Colonic mucosa (tissue), 4 donors: ENCODE measurements around the gene TSPYL4. TPM values are rescaled to one million over a fixed set of nuclear protein-coding genes. Genes with fewer than 3 reads are reported as not detected.
A peak's percentile ranks its signal among the peaks of the same experiment; 100 is the strongest.

Source experiments
- DNase-seq: peaks from one replicate; pipeline ENCODE4 v3.0.0-alpha.2; 2020
- H3K27ac ChIP-seq: fragments of 200-600 bp; one replicate; pipeline ENCODE4 v1.8.0; 2021
- H3K27me3 ChIP-seq: fragments of 200-600 bp; one replicate; pipeline ENCODE4 v1.8.0; 2021
- H3K36me3 ChIP-seq: fragments of 200-600 bp; one replicate; pipeline ENCODE4 v1.8.0; 2021
- H3K4me1 ChIP-seq: fragments of 200-600 bp; one replicate; pipeline ENCODE4 v1.8.0; 2021; ENCODE audit warnings: mild to moderate bottlenecking
- H3K4me3 ChIP-seq: fragments of 200-600 bp; one replicate; pipeline ENCODE4 v1.8.0; 2021
- H3K9ac ChIP-seq, 2 donors: one replicate each; pipeline ENCODE4 v1.7.0; 2013; ENCODE audit warnings: control low read depth in 2 of 2, low read depth in 2 of 2, low read length in 2 of 2
- H3K9me3 ChIP-seq: fragments of 200-600 bp; one replicate; pipeline ENCODE4 v1.8.0; 2021
- intact Hi-C: fragments of 100-400 bp; cut with DNase I; formaldehyde crosslinking; loops from one replicate; pipeline ENCODE4 v1.14.1; 2022
- total RNA-seq, 2 donors: library from RNA; stranded (reverse); fragmentation: NEBNext Ultra II Directional in 1 of 2; extraction: Animal tissue kit (Norgen Biotek cat#: 25700) in 1 of 2; gene quantifications; one replicate each; pipeline ENCODE4 v1.2.1, GENCODE V29; 2021
- TF ChIP-seq, protein P1 (sequence below): fragments of 200-600 bp; IDR thresholded peaks from one replicate; pipeline ENCODE4 v1.8.0; 2022; ENCODE audit warnings: antibody characterized with exemption, mild to moderate bottlenecking
- donor health status: healthy.
- donor health status: DM: no; HTN: no; CAD: no.
- donor health status: DM: no; HTN: no; CAD: no.

The TSPYL4 gene
- total RNA-seq, 2 donors from 2014 or later, result 7.0 to 8.3 TPM

DNA sequence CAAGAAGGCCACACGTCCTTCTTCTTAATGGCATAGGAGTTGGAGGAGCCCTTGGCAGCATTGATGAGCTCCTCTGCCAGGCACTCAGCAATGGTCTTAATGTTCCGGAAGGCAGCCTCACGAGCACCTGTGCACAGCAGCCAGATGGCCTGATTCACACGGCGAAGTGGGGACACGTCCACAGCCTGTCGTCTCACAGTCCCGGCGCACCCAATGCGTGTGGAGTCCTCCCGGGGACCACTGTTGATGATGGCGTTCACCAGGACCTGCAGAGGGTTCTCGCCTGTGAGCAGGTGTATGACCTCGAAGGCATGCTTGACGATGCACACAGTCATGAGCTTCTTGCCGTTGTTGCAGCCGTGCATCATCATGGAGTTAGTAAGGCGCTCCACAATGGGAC, 4.6 kb upstream of the TSPYL4 start:
- Histone ChIP-seq H3K36me3 (no peaks in the 10 kb centered on the region), H3K4me3 (no peak overlapping the region), H3K9ac (no peak overlapping the region), H3K27ac (no peak overlapping the region), H3K9me3 (no peaks in the 10 kb centered on the region), H3K27me3 (no peaks in the 10 kb centered on the region), H3K4me1 (no peaks in the 10 kb centered on the region)
- DNase-seq, result no peak
- TF ChIP-seq, protein P1, sequence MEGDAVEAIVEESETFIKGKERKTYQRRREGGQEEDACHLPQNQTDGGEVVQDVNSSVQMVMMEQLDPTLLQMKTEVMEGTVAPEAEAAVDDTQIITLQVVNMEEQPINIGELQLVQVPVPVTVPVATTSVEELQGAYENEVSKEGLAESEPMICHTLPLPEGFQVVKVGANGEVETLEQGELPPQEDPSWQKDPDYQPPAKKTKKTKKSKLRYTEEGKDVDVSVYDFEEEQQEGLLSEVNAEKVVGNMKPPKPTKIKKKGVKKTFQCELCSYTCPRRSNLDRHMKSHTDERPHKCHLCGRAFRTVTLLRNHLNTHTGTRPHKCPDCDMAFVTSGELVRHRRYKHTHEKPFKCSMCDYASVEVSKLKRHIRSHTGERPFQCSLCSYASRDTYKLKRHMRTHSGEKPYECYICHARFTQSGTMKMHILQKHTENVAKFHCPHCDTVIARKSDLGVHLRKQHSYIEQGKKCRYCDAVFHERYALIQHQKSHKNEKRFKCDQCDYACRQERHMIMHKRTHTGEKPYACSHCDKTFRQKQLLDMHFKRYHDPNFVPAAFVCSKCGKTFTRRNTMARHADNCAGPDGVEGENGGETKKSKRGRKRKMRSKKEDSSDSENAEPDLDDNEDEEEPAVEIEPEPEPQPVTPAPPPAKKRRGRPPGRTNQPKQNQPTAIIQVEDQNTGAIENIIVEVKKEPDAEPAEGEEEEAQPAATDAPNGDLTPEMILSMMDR, result no peak
- intact Hi-C loops, result no loop called here

DNA sequence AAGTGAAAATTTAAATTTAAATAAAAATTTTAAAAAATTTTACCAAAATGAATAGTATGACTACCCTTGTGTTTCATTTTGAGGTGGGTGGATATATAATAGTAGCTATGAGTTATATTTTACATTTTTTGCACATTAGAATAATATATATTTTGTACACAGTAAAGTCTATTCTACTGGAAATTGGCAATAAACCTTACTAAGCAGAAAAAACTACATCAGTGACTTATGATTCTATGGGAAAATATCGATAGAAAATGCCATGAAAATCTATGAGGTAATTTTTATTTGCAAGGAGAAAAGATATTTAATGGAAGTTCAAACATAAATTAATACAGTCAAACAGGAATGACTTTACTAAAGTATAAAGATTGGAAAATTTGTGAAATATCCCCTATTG, 2.8 kb upstream of the TSPYL4 start:
- H3K4me1 ChIP-seq, result peaks cover 3% of the 10 kb centered on the region
- no peaks in the 10 kb centered on the region for H3K9me3 ChIP-seq
- no peaks in the 10 kb centered on the region for H3K36me3 ChIP-seq
- no peaks in the 10 kb centered on the region for H3K27me3 ChIP-seq
- H3K9ac ChIP-seq, result no peak overlapping the region
- TF ChIP-seq, protein P1, result no peak
- no peak for DNase-seq
- H3K27ac ChIP-seq, result no peak overlapping the region
- H3K4me3 ChIP-seq, result no peak overlapping the region
- intact Hi-C loops, result no loop called here

DNA sequence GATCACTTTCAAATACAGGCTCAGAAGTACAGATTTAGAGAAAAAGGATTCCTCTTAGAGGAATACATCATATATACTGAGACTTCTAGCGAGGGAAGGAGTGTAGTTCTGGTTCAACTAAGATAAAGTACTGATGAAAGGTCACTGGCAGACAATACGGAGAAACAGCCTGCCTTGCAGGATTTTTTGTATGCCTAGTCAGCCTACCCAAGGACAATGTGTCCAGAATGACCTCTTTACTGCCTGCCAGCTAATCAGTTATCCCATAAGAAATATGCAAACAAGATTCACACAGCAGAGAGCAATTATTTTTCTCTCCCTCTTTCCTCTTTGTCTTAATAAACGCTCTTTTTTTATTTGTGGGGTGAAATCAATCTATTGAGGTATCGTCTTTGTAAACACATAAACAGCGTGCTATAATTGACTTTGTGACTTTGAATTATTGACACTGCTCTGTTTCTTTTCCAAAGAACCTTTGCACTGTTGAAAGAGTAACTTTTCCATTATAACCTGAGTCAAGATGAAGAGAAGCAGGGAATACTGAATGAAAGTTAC, 1.4 kb upstream of the TSPYL4 start:
- intact Hi-C loops, result no loop called here
- DNase-seq, result no peak

DNA sequence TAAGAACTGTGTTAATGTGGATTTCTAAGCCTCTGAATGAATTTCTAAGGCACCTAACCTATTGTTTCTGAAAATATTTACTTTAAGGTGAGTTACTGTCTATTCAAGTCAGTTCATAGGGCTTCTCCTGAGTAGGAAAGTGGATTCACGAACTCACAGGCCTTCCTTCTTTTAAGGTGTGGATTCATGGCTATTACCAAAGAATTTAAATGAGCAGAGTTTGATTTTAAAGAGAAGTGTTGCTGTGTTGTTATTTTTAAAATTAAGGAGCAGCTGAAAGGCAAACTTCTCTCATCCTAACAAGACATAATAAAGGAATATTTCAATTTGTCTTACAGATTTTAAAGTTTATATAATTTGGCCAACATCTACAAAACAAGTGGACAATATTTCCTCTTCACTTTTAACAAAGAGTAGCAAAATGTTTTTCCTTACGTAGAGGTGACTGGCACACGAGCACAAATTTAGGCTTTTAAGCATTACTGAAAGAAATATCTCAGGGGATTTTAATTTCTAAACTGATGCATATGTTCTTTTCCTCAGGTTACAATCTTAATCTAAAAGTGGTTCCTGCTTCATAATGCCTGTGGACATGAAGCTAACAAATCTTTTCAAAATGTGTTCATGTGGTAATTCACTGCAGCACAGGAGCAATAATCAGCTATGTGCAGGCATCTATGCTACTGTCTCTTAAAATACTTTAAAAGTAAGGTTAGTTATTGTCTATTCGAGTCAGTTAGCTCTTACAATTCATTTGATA, 602 bp upstream of the TSPYL4 start:
- H3K27ac ChIP-seq, result peak overlapping the region; percentile 63
- intact Hi-C loops, result no loop called here
- DNase-seq, result no peak
- TF ChIP-seq, protein P1, result no peak
- peak overlapping the region; percentile 81 for H3K4me3 ChIP-seq
- H3K36me3 ChIP-seq, result no peaks in the 10 kb centered on the region
- no peaks in the 10 kb centered on the region for H3K9me3 ChIP-seq
- H3K27me3 ChIP-seq, result no peaks in the 10 kb centered on the region
- H3K4me1 ChIP-seq, result peaks cover 3% of the 10 kb centered on the region
- peak overlapping the region; percentile 44 to 90 for H3K9ac ChIP-seq

More for the DNA sequence above, 1.4 kb upstream of the TSPYL4 start:
- H3K27ac ChIP-seq, result no peak overlapping the region
- H3K9me3 ChIP-seq, result no peaks in the 10 kb centered on the region
- TF ChIP-seq, protein P1, result no peak
- H3K4me1 ChIP-seq, result peaks cover 3% of the 10 kb centered on the region
- no peak overlapping the region for H3K4me3 ChIP-seq
- H3K36me3 ChIP-seq, result no peaks in the 10 kb centered on the region
- peak overlapping the region in 1 of 2 donors; percentile 90 for H3K9ac ChIP-seq
- H3K27me3 ChIP-seq, result no peaks in the 10 kb centered on the region

DNA sequence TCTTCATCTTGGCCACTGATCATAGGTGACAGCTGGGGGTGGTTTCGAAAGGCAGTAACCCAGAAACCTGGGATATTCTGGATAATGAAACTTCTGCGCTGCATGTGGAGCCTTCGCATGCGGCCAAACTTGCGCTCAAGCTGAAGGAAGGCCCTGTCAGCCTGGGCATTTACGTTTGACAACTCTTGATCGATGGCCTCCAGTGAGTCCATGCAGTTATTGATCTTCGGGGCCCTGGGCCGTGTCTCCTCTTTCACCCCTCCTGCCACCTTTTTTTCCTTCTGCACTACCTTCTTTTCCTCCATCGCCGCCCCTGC, 729 bp downstream of the TSPYL4 start:
- Histone ChIP-seq H3K27ac (peak overlapping the region; percentile 63), H3K4me1 (peaks cover 3% of the 10 kb centered on the region), H3K9ac (peak overlapping the region; percentile 84 to 90), H3K4me3 (peak overlapping the region; percentile 81), H3K27me3 (no peaks in the 10 kb centered on the region), H3K36me3 (no peaks in the 10 kb centered on the region), H3K9me3 (no peaks in the 10 kb centered on the region)
- TF ChIP-seq, protein P1, result no peak
- DNase-seq, result no peak
- intact Hi-C loops, result no loop called here
